A549 (cell line): ENCODE results near the gene C3orf22. TPM values are rescaled to one million over a fixed set of nuclear protein-coding genes. Genes with fewer than 3 reads are reported as not detected.
"Not testable (repeated sequence)": the region's sequence is repeated elsewhere in the genome, so short reads cannot be mapped to it uniquely, and the experiment has no call there.

Experiments used
- ATAC-seq, 2 experiments: fragments of 200-7000 bp in 1 of 2; fragments of >200 bp in 1 of 2; cut with Nextera tagmentation in 1 of 2; cut with Tn5 transposase in 1 of 2; 3 replicates each; pipeline versions ENCODE4 v1.8.0 to v1.9.1; 2018 to 2020; ENCODE audit warnings: mild to moderate bottlenecking in 1 of 2, moderate library complexity in 1 of 2
- CTCF ChIA-PET: fragments of 300-600 bp; sonication (Branson Sonifier 250); formaldehyde crosslinking; extraction: SDS; loops from one replicate; lab custom pipeline; 2021; ENCODE audit warnings: antibody characterized with exemption, inconsistent platforms; lab: Yijun Ruan, JAX
- POLR2A ChIA-PET: fragments of 350-600 bp; formaldehyde crosslinking; extraction: SDS; loops from one replicate; lab custom pipeline; 2021; ENCODE audit warnings: antibody characterized with exemption, inconsistent platforms; lab: Yijun Ruan, JAX
- DNase-seq, 2 experiments: peaks; one replicate each; pipeline versions ENCODE4 v3.0.0 to v3.0.0-alpha.2; 2011 to 2016; ENCODE audit warnings: low read depth in 1 of 2, low spot score in 1 of 2
- FAIRE-seq: peaks from 2 replicates; lab custom pipeline; 2011; peaks lifted over from hg19 to GRCh38; lab: Jason Lieb, UNC
- H3K27ac ChIP-seq, 2 experiments: fragments of >200 bp; sonication (Bioruptor Twin); formaldehyde crosslinking; 3 replicates each; pipeline ENCODE4 v1.5.1; 2016 to 2017
- H3K4me1 ChIP-seq: fragments of >200 bp; sonication (Bioruptor Twin); formaldehyde crosslinking; 3 replicates; pipeline ENCODE4 v1.6.1; 2016
- H3K4me2 ChIP-seq: fragments of >200 bp; sonication (Bioruptor Twin); formaldehyde crosslinking; 3 replicates; pipeline ENCODE4 v1.6.1; 2016
- H3K4me3 ChIP-seq: fragments of >200 bp; sonication (Bioruptor Twin); formaldehyde crosslinking; 3 replicates; pipeline ENCODE4 v1.5.1; 2016
- H3K9me3 ChIP-seq: fragments of >200 bp; sonication (Bioruptor Twin); formaldehyde crosslinking; 3 replicates; pipeline ENCODE4 v1.6.1; 2016
- CEBPB ChIP-seq, 2 experiments: fragments of >200 bp in 1 of 2; sonication (Bioruptor Twin) in 1 of 2; formaldehyde crosslinking in 1 of 2; IDR thresholded peaks; 2 replicates each; pipeline ENCODE4 v1.6.1; 2012 to 2016
- EHMT2 ChIP-seq: fragments of 200-600 bp; sonication (generic); IDR thresholded peaks from 2 replicates; pipeline ENCODE4 v1.6.1; 2016; ENCODE audit warnings: antibody characterized with exemption, low read depth, mild to moderate bottlenecking, moderate library complexity
- ESRRA ChIP-seq: fragments of 150-350 bp; IDR thresholded peaks from 2 replicates; pipeline ENCODE4 v1.6.1; 2014; ENCODE audit warnings: mild to moderate bottlenecking, low read length, borderline replicate concordance
- FOXS1 ChIP-seq: fragments of 250-450 bp; sonication (Bioruptor Pico); IDR thresholded peaks from 2 replicates; pipeline ENCODE4 v1.5.0; 2020; ENCODE audit warnings: mild to moderate bottlenecking, moderate library complexity
- JUN ChIP-seq, 2 experiments: fragments of >200 bp; sonication (Bioruptor Twin); formaldehyde crosslinking; IDR thresholded peaks; 2 replicates in 1 of 2; 3 replicates in 1 of 2; pipeline ENCODE4 v1.6.1; 2016 to 2017
- NR3C1 ChIP-seq: fragments of >200 bp; sonication (Bioruptor Twin); formaldehyde crosslinking; IDR thresholded peaks from 3 replicates; pipeline ENCODE4 v1.6.1; 2017
- POLR2AphosphoS2 ChIP-seq: conservative IDR thresholded peaks from 2 replicates; pipeline ENCODE4 v1.6.1; 2012; ENCODE audit warnings: low read length, improper control_type of control experiment, inconsistent platforms
- RARB ChIP-seq: fragments of 250-450 bp; sonication (Bioruptor Pico); IDR thresholded peaks from 2 replicates; pipeline ENCODE4 v1.8.0; 2021; ENCODE audit warnings: mild to moderate bottlenecking, moderate library complexity
- RFX5 ChIP-seq: fragments of 450-650 bp; IDR thresholded peaks from 2 replicates; pipeline ENCODE4 v1.7.1; 2014; ENCODE audit warnings: antibody characterized with exemption, mild to moderate bottlenecking, moderate library complexity
- ZFP36 ChIP-seq: fragments of 450-650 bp; IDR thresholded peaks from 2 replicates; pipeline ENCODE4 v1.6.1; 2014; ENCODE audit warnings: borderline replicate concordance; ENCODE audit not compliant: partially characterized antibody
- ZSCAN20 ChIP-seq: fragments of 250-450 bp; sonication (Bioruptor Pico); IDR thresholded peaks from 2 replicates; pipeline ENCODE4 v1.8.0; 2022; ENCODE audit warnings: mild to moderate bottlenecking, moderate library complexity
- WGBS: methylation state at CpG from one replicate; pipeline ENCODE4 v1.1.6; 2017; ENCODE audit errors: missing lambda C conversion rate; 5-methylcytosine and 5-hydroxymethylcytosine counted together
- polyA plus RNA-seq, 4 experiments: library from polyadenylated mRNA; depleted of rRNA in 3 of 4; stranded (reverse); fragments of >200 nt; fragmentation: RNase III in 1 of 4; extraction: RNeasy Plus Mini Kit Qiagen cat#74134 plus additional on column Dnase treatment in 1 of 4; gene quantifications; 2 replicates in 3 of 4; 3 replicates in 1 of 4; pipeline ENCODE4 v1.2.3, GENCODE V29; 2011 to 2017
- TF ChIP-seq, protein P1 (sequence below): fragments of 200-600 bp; sonication (generic); IDR thresholded peaks from 2 replicates; pipeline ENCODE4 v1.6.1; 2016; ENCODE audit warnings: antibody characterized with exemption, mild to moderate bottlenecking, moderate library complexity
- TF ChIP-seq, protein P2 (sequence below): fragments of >200 bp; sonication (Bioruptor Twin); formaldehyde crosslinking; IDR thresholded peaks from 3 replicates; pipeline ENCODE4 v1.6.1; 2016
- TF ChIP-seq, protein P3 (sequence below): fragments of >200 bp; sonication (Bioruptor Twin); formaldehyde crosslinking; IDR thresholded peaks from 2 replicates; pipeline ENCODE4 v1.6.1; 2016
- TF ChIP-seq, protein P4 (sequence below): IDR thresholded peaks from 2 replicates; pipeline ENCODE4 v1.6.1; 2012
- TF ChIP-seq, protein P5 (sequence below): fragments of 250-450 bp; sonication (Bioruptor Pico); IDR thresholded peaks from 2 replicates; pipeline ENCODE4 v1.5.0; 2021; ENCODE audit warnings: mild to moderate bottlenecking, moderate library complexity, borderline replicate concordance
- TF ChIP-seq, protein P6 (sequence below): fragments of >200 bp; sonication (Bioruptor Twin); formaldehyde crosslinking; IDR thresholded peaks from 3 replicates; pipeline ENCODE4 v1.5.1; 2016

C3orf22 gene
- polyA plus RNA-seq, 2 of the 4 experiments (the other 2 are of a cell fraction), result not detected

DNA sequence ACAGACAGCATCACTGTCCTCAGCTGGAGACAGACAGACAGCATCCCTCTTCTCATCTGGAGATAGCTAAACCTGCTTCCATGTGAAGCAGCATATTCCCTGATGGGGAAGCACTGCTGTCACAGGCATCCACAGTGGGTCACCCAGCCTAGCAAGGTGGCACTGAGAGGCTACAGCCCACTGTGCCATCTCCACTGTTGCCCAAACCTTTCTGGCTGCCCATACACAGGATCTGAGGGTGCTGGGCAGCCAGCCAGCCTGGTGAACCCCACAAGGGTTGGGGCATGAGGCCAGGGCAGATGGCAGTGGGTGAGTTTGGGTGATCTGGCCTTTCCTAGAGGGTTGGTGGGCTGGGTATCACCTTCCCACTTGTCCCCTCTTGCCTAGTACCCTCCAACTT lies 23.1 kb downstream of the C3orf22 start:
- TF ChIP-seq NR3C1, result no peak
- TF ChIP-seq RARB (CRISPR knock-in tag), result no peak
- TF ChIP-seq JUN (IDR thresholded peaks at IDR 0.05), result no peak
- TF ChIP-seq, protein P1, sequence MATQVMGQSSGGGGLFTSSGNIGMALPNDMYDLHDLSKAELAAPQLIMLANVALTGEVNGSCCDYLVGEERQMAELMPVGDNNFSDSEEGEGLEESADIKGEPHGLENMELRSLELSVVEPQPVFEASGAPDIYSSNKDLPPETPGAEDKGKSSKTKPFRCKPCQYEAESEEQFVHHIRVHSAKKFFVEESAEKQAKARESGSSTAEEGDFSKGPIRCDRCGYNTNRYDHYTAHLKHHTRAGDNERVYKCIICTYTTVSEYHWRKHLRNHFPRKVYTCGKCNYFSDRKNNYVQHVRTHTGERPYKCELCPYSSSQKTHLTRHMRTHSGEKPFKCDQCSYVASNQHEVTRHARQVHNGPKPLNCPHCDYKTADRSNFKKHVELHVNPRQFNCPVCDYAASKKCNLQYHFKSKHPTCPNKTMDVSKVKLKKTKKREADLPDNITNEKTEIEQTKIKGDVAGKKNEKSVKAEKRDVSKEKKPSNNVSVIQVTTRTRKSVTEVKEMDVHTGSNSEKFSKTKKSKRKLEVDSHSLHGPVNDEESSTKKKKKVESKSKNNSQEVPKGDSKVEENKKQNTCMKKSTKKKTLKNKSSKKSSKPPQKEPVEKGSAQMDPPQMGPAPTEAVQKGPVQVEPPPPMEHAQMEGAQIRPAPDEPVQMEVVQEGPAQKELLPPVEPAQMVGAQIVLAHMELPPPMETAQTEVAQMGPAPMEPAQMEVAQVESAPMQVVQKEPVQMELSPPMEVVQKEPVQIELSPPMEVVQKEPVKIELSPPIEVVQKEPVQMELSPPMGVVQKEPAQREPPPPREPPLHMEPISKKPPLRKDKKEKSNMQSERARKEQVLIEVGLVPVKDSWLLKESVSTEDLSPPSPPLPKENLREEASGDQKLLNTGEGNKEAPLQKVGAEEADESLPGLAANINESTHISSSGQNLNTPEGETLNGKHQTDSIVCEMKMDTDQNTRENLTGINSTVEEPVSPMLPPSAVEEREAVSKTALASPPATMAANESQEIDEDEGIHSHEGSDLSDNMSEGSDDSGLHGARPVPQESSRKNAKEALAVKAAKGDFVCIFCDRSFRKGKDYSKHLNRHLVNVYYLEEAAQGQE, result no peak
- TF ChIP-seq, protein P2, sequence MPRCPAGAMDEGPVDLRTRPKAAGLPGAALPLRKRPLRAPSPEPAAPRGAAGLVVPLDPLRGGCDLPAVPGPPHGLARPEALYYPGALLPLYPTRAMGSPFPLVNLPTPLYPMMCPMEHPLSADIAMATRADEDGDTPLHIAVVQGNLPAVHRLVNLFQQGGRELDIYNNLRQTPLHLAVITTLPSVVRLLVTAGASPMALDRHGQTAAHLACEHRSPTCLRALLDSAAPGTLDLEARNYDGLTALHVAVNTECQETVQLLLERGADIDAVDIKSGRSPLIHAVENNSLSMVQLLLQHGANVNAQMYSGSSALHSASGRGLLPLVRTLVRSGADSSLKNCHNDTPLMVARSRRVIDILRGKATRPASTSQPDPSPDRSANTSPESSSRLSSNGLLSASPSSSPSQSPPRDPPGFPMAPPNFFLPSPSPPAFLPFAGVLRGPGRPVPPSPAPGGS, result no peak
- TF ChIP-seq RFX5, result no peak
- TF ChIP-seq, protein P3, sequence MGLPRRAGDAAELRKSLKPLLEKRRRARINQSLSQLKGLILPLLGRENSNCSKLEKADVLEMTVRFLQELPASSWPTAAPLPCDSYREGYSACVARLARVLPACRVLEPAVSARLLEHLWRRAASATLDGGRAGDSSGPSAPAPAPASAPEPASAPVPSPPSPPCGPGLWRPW, result no peak
- TF ChIP-seq ESRRA, result no peak
- TF ChIP-seq, protein P4, sequence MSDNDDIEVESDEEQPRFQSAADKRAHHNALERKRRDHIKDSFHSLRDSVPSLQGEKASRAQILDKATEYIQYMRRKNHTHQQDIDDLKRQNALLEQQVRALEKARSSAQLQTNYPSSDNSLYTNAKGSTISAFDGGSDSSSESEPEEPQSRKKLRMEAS, result no peak
- no peak for TF ChIP-seq ZSCAN20 (CRISPR knock-in tag)
- Histone ChIP-seq H3K4me1 (peaks cover 5% of the 10 kb centered on the region; the same call in 1 of the 3 replicates), H3K4me3 (no peak overlapping the region), H3K4me2 (no peak overlapping the region), H3K9me3 (no peaks in the 10 kb centered on the region), H3K27ac (no peak overlapping the region)
- no peak for DNase-seq
- ChIA-PET CTCF (no interaction called here), POLR2A (no interaction called here)
- peak; percentile 16 to 26; a peak in 2 of 6 replicates for ATAC-seq
- FAIRE-seq, result no peak

DNA sequence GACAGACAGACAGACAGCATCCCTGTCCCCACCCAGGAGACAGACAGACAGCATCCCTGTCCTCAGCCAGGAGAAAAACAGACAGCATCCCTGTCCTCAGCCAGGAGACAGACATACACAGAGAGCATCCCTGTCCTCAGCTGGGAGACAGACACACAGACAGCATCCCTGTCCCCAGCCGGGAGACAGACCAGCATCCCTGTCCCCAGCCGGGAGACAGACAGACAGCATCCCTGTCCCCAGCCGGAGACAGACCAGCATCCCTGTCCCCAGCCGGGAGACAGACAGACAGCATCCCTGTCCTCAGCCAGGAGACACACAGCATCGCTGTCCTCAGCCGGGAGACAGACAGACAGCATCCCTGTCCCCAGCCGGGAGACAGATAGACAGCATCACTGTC lies 24.0 kb downstream of the C3orf22 start:
- DNase-seq, H3K27ac ChIP-seq, H3K4me2 ChIP-seq, H3K4me1 ChIP-seq, CTCF ChIA-PET, H3K9me3 ChIP-seq, POLR2A ChIA-PET, FAIRE-seq, H3K4me3 ChIP-seq, ATAC-seq: not testable (repeated sequence)
- WGBS, result 50% methylated on average over 2 of the region's 7 CpGs

DNA sequence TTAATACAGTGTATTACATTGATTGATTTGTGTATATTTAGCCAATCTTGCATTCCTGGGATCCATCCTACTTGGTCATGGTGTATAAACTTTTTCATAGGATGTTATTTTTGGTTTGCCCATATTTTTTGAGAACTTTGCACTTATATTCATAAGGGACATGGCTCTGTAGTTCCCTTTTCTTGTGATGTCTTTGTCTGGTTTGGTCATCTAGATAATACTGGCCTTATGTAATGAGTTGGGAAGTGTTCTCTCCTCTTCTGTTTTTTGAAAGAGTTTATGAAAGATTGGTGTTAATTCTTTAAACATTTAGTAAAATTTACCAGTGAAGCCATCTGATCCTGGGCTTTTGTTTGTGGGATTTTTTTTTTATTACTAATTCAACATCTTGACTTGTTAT lies 25.2 kb downstream of the C3orf22 start:
- Histone ChIP-seq H3K9me3 (no peaks in the 10 kb centered on the region), H3K27ac (no peak overlapping the region), H3K4me2 (no peak overlapping the region), H3K4me3 (no peak overlapping the region), H3K4me1 (peaks cover 13% of the 10 kb centered on the region)
- ChIA-PET POLR2A (no interaction called here), CTCF (no interaction called here)
- no peak for ATAC-seq
- TF ChIP-seq JUN (IDR thresholded peaks at IDR 0.05), result no peak
- no peak for TF ChIP-seq POLR2AphosphoS2
- TF ChIP-seq EHMT2, result no peak
- TF ChIP-seq, protein P5, sequence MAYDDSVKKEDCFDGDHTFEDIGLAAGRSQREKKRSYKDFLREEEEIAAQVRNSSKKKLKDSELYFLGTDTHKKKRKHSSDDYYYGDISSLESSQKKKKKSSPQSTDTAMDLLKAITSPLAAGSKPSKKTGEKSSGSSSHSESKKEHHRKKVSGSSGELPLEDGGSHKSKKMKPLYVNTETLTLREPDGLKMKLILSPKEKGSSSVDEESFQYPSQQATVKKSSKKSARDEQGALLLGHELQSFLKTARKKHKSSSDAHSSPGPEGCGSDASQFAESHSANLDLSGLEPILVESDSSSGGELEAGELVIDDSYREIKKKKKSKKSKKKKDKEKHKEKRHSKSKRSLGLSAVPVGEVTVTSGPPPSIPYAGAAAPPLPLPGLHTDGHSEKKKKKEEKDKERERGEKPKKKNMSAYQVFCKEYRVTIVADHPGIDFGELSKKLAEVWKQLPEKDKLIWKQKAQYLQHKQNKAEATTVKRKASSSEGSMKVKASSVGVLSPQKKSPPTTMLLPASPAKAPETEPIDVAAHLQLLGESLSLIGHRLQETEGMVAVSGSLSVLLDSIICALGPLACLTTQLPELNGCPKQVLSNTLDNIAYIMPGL (CRISPR knock-in tag), result no peak
- TF ChIP-seq CEBPB (IDR thresholded peaks at IDR 0.05), result no peak
- TF ChIP-seq FOXS1 (CRISPR knock-in tag), result no peak
- TF ChIP-seq ZFP36, result no peak
- TF ChIP-seq, protein P6, sequence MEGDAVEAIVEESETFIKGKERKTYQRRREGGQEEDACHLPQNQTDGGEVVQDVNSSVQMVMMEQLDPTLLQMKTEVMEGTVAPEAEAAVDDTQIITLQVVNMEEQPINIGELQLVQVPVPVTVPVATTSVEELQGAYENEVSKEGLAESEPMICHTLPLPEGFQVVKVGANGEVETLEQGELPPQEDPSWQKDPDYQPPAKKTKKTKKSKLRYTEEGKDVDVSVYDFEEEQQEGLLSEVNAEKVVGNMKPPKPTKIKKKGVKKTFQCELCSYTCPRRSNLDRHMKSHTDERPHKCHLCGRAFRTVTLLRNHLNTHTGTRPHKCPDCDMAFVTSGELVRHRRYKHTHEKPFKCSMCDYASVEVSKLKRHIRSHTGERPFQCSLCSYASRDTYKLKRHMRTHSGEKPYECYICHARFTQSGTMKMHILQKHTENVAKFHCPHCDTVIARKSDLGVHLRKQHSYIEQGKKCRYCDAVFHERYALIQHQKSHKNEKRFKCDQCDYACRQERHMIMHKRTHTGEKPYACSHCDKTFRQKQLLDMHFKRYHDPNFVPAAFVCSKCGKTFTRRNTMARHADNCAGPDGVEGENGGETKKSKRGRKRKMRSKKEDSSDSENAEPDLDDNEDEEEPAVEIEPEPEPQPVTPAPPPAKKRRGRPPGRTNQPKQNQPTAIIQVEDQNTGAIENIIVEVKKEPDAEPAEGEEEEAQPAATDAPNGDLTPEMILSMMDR, result no peak
- no peak for DNase-seq
- FAIRE-seq, result no peak
